H1 (cell line): Measurements from ENCODE around the gene DHX36. TPM values are rescaled to one million over a fixed set of nuclear protein-coding genes. Genes with fewer than 3 reads are reported as not detected.

Experiments
- CTBP2 ChIP-seq: IDR thresholded peaks from 2 replicates; pipeline ENCODE4 v1.7.0; 2011; ENCODE audit warnings: borderline replicate concordance, mild to moderate bottlenecking, moderate library complexity, mixed read lengths, low read length; ENCODE audit not compliant: insufficient read depth, insufficient read length
- EP300 ChIP-seq, 2 experiments: IDR thresholded peaks; 1 replicate in 1 of 2; 2 replicates in 1 of 2; pipeline ENCODE4 v1.6.1; 2011 to 2012; ENCODE audit warnings: low read depth in 2 of 2, low read length in 2 of 2, mild to moderate bottlenecking in 2 of 2, borderline replicate concordance in 1 of 2, inconsistent platforms in 1 of 2, moderate library complexity in 1 of 2
- NANOG ChIP-seq: IDR thresholded peaks from 2 replicates; pipeline ENCODE4 v1.6.1; 2011; ENCODE audit warnings: low read length, low read depth, mild to moderate bottlenecking, inconsistent platforms; ENCODE audit not compliant: insufficient read depth, poor library complexity, severe bottlenecking
- POLR2A ChIP-seq, 2 experiments: IDR thresholded peaks; 1 replicate in 1 of 2; 2 replicates in 1 of 2; pipeline ENCODE4 v1.6.1; 2011; ENCODE audit warnings: low read depth in 2 of 2, low read length in 2 of 2, mild to moderate bottlenecking in 2 of 2; ENCODE audit errors: control extremely low read depth in 1 of 2
- polyA plus RNA-seq, 7 experiments: library from polyadenylated mRNA; depleted of rRNA in 3 of 7; stranded (reverse) in 5 of 7; unstranded in 2 of 7; fragments of >200 nt in 5 of 7; fragments of 200-250 nt in 2 of 7; gene quantifications; 1 replicate in 5 of 7; 2 replicates in 1 of 7; 4 replicates in 1 of 7; pipeline versions ENCODE4 v1.2.1 to v1.2.3, GENCODE V29; 2011 to 2013; ENCODE audit warnings: missing spikeins in 2 of 7, mixed read lengths in 2 of 7
- total RNA-seq: library from RNA; stranded (reverse); fragmentation: NEBNext Ultra II Directional; extraction: Animal tissue kit (Norgen Biotek cat#: 25700); gene quantifications from 2 replicates; pipeline ENCODE4 v1.2.1, GENCODE V29; 2021

The DHX36 gene
- total and polyA plus RNA-seq, 2 of the 8 experiments (the other 6 are each of a cell fraction or from before 2014, with no cell fraction given): 44.9 to 131 TPM

DNA sequence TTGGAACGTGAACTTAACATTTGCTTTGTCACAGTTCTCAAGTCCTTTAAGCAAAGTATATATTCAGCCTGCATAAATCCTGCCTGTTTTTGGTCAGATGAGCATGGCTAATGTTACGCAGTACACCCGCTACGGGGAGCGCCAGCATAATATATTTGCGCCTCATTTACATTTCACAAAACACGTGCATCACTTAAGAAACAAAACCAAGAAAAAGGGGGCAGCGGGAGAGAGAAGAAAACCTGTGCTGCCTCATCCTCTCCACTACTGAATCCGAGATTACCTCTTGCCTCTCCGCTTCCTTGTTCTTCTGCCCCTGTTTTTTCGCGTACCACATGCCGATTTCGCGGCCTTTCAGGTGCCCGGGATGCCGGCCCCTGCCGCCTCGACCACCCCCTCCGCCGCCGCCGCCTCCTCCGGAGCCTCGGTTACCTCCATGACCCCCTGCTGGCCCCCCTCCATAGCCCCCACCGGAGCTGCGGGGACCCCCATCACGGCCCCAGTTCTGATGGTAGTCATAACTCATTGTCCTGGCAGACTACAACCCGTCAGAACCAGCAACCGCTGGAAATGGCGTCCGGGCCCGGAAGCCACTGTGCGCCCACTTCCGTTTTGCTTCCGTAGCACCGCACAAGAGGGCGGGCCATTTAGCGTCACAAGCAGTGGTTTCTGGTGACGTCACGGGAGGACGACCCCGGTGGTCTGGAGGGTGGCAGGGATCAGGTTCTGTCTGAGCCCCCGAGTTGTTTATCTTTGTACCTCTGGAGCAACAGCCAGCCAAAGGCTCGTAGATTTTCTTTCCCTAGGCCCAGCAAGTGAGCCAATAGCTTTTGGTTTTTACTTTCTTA is at the start of gene DHX36 (continued):
- peak; percentile 7 for TF ChIP-seq NANOG
- TF ChIP-seq POLR2A (IDR thresholded peaks at IDR 0.05; ENCODE audit: control extremely low read depth in 1 of 2, low read depth in 2 of 2, low read length in 2 of 2): peak; percentile 44 to 98
- TF ChIP-seq EP300 (IDR thresholded peaks at IDR 0.05; ENCODE audit: borderline replicate concordance in 1 of 2, low read depth in 2 of 2, low read length in 2 of 2): peak in 1 of 2 experiments; percentile 5; a peak in 1 of 3 replicates
- no peak for TF ChIP-seq CTBP2
- TF ChIP-seq, all 59 proteins: peak for 20
